Smooth muscle cell (in vitro differentiated cells): ENCODE results near the gene ECE2. TPM values are rescaled to one million over a fixed set of nuclear protein-coding genes. Genes with fewer than 3 reads are reported as not detected.

Experiments used
- DNase-seq: peaks from one replicate; lab custom pipeline; 2025; ENCODE audit not compliant: unreplicated experiment; lab: John Stamatoyannopoulos, UW
- H2AFZ ChIP-seq: fragments of 200-600 bp; sonication (generic); 2 replicates; pipeline ENCODE4 v1.6.0; 2016; ENCODE audit warnings: antibody characterized with exemption, low read depth, mild to moderate bottlenecking
- H3F3A ChIP-seq: fragments of 200-600 bp; sonication (generic); 2 replicates; pipeline ENCODE4 v1.6.0; 2017; ENCODE audit warnings: antibody characterized with exemption, low read depth
- H3K27ac ChIP-seq: fragments of 200-600 bp; sonication (generic); 2 replicates; pipeline ENCODE4 v1.5.1; 2016; ENCODE audit warnings: low read depth, mild to moderate bottlenecking
- H3K27me3 ChIP-seq: fragments of 200-600 bp; sonication (generic); 2 replicates; pipeline ENCODE4 v1.6.1; 2016; ENCODE audit warnings: low read depth, mild to moderate bottlenecking
- H3K36me3 ChIP-seq: fragments of 200-600 bp; sonication (generic); 2 replicates; pipeline ENCODE4 v1.5.1; 2016; ENCODE audit warnings: low read depth
- H3K4me1 ChIP-seq: fragments of 200-600 bp; sonication (generic); 2 replicates; pipeline ENCODE4 v1.5.1; 2016; ENCODE audit warnings: low read depth
- H3K4me2 ChIP-seq: fragments of 200-600 bp; sonication (generic); 2 replicates; pipeline ENCODE4 v1.6.0; 2016; ENCODE audit warnings: mild to moderate bottlenecking
- H3K4me3 ChIP-seq: fragments of 200-600 bp; sonication (generic); 2 replicates; pipeline ENCODE4 v1.5.1; 2016; ENCODE audit warnings: mild to moderate bottlenecking
- H3K79me2 ChIP-seq: fragments of 200-600 bp; sonication (generic); 2 replicates; pipeline ENCODE4 v1.6.0; 2016; ENCODE audit warnings: low read depth, mild to moderate bottlenecking
- H3K9ac ChIP-seq: fragments of 200-600 bp; sonication (generic); 2 replicates; pipeline ENCODE4 v1.6.0; 2016; ENCODE audit warnings: low read depth
- H3K9me3 ChIP-seq: fragments of 200-600 bp; sonication (generic); replicated peaks from 2 replicates; pipeline ENCODE4 v1.5.1; 2016; ENCODE audit warnings: low read depth
- H4K20me1 ChIP-seq: fragments of 200-600 bp; sonication (generic); 2 replicates; pipeline ENCODE4 v1.6.0; 2016; ENCODE audit warnings: low read depth
- CTCF ChIP-seq: fragments of 200-600 bp; sonication (generic); IDR thresholded peaks from 2 replicates; pipeline ENCODE4 v1.5.1; 2017; ENCODE audit warnings: borderline replicate concordance, mild to moderate bottlenecking, antibody characterized with exemption; ENCODE audit not compliant: insufficient read depth, poor library complexity, severe bottlenecking
- WGBS: methylation state at CpG from one replicate; pipeline ENCODE4 v1.1.7; 2016; ENCODE audit warnings: low lambda C conversion rate; 5-methylcytosine and 5-hydroxymethylcytosine counted together
- polyA plus RNA-seq: library from polyadenylated mRNA; unstranded; fragments of >200 nt; fragmentation: Nextera tagmentation; extraction: Ambion mirVana; gene quantifications from 2 replicates; pipeline ENCODE4 v1.2.1, GENCODE V29; 2016
- total RNA-seq: library from RNA; depleted of rRNA; stranded (reverse); fragments of >200 nt; gene quantifications from 2 replicates; pipeline ENCODE4 v1.2.3, GENCODE V29; 2014

ECE2 gene
- total and polyA plus RNA-seq, 2 experiments from 2014 or later = not detected

- H3K9ac ChIP-seq = no peak overlapping the region
- no peak overlapping the region for H3K27ac ChIP-seq
- no peaks in the 10 kb centered on the region for H3K9me3 ChIP-seq
- H4K20me1 ChIP-seq = no peaks in the 10 kb centered on the region
- no peak overlapping the region for H3K4me2 ChIP-seq
- WGBS = 83% methylated on average over 12 of the region's 12 CpGs
- no peak for TF ChIP-seq CTCF
- DNase-seq = no peak
- no peak overlapping the region for H2AFZ ChIP-seq
- no peak overlapping the region for H3K4me3 ChIP-seq
- no peaks in the 10 kb centered on the region for H3F3A ChIP-seq
- H3K79me2 ChIP-seq = no peaks in the 10 kb centered on the region
- no peaks in the 10 kb centered on the region for H3K4me1 ChIP-seq
- H3K36me3 ChIP-seq = no peaks in the 10 kb centered on the region
- peaks cover 64% of the 10 kb centered on the region for H3K27me3 ChIP-seq
Observed at GRCh38 chr3:184275381-184275701, 481 bp upstream of the ECE2 start.

- no peak overlapping the region for H3K9ac ChIP-seq
- no peak overlapping the region for H3K27ac ChIP-seq
- H3K4me3 ChIP-seq = no peak overlapping the region
- H3K27me3 ChIP-seq = peaks cover 59% of the 10 kb centered on the region
- no peaks in the 10 kb centered on the region for H3K4me1 ChIP-seq
- no peaks in the 10 kb centered on the region for H3K9me3 ChIP-seq
- no peaks in the 10 kb centered on the region for H3K36me3 ChIP-seq
- DNase-seq = no peak
- no peaks in the 10 kb centered on the region for H3K79me2 ChIP-seq
- no peak overlapping the region for H3K4me2 ChIP-seq
- H2AFZ ChIP-seq = no peak overlapping the region
- TF ChIP-seq CTCF = no peak
- H4K20me1 ChIP-seq = no peaks in the 10 kb centered on the region
- H3F3A ChIP-seq = no peaks in the 10 kb centered on the region
- WGBS = 94% methylated on average over 6 of the region's 6 CpGs
Observed at GRCh38 chr3:184277366-184277765, 1.5 kb downstream of the ECE2 start.

GRCh38 chr3:184282941-184283340 lies 7.1 kb downstream of the ECE2 start:
- DNase-seq = no peak
- Histone ChIP-seq H4K20me1 (no peaks in the 10 kb centered on the region), H3K36me3 (no peaks in the 10 kb centered on the region), H3K27me3 (peaks cover 23% of the 10 kb centered on the region), H3K79me2 (no peaks in the 10 kb centered on the region), H3F3A (no peaks in the 10 kb centered on the region), H3K4me3 (no peak overlapping the region), H3K27ac (no peak overlapping the region), H3K9ac (no peak overlapping the region), H3K9me3 (no peaks in the 10 kb centered on the region), H2AFZ (no peak overlapping the region), H3K4me2 (no peak overlapping the region), H3K4me1 (no peaks in the 10 kb centered on the region)
- WGBS = 100% methylated on average over 4 of the region's 4 CpGs
- TF ChIP-seq CTCF = no peak

GRCh38 chr3:184283681-184284080 lies 7.9 kb downstream of the ECE2 start:
- no peaks in the 10 kb centered on the region for H3K4me1 ChIP-seq
- no peaks in the 10 kb centered on the region for H4K20me1 ChIP-seq
- H3K9ac ChIP-seq = no peak overlapping the region
- H3F3A ChIP-seq = no peaks in the 10 kb centered on the region
- no peak overlapping the region for H3K4me2 ChIP-seq
- H3K9me3 ChIP-seq = no peaks in the 10 kb centered on the region
- no peak overlapping the region for H2AFZ ChIP-seq
- 99% methylated on average over 8 of the region's 8 CpGs for WGBS
- peaks cover 16% of the 10 kb centered on the region for H3K27me3 ChIP-seq
- no peak for DNase-seq
- H3K27ac ChIP-seq = no peak overlapping the region
- H3K79me2 ChIP-seq = no peaks in the 10 kb centered on the region
- no peak overlapping the region for H3K4me3 ChIP-seq
- TF ChIP-seq CTCF = no peak
- H3K36me3 ChIP-seq = no peaks in the 10 kb centered on the region
